Globus pallidus (tissue), 1 donor: Measurements from ENCODE around the gene RNF126.
"Not testable (repeated sequence)": the region's sequence is repeated elsewhere in the genome, so short reads cannot be mapped to it uniquely, and the experiment has no call there.

Experiments
- DNase-seq: peaks from one replicate; pipeline ENCODE4 v3.0.0-alpha.2; 2015; ENCODE audit warnings: low spot score

RNF126 gene

DNA sequence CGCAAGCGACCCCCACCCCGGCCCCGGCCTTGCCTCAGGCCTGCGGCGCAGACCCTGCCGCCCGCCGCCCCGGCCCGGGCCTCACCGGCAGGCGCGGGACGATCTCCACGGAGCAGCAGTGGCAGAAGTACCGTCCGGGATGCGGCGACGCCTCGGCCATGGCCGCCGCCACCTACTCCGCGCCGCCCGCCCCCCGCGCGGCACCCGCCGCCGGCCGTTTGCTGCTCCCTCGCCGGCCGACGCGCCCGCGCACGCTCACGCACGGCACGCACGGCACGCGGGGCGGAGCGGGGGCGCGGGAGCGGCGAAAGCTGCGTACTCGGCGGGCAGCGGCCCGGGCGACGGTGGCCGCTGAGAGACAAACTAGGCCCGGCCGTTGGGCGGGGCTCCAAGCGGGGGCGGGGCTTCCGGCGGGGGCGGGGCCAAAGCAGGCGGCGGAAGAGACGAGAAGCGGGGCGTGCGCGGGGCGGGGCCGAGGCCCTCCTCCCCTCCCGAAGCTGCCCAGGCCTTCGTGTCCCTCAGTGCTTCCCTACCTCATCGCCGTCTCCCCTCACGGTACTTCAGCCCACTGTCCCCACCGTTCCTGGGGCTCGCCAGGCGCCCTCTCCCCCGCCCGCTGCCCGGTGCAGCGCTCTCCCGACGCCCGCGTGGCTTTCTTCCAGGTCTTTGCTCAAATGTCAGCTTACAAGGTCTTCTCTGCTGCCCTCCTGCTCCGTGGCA lies at the start of gene RNF126:
TSS of gene RNF126 (minus strand) at position 253 of the 720 bp plus-strand sequence. CDS start at position 160, 93 bp downstream.
- DNase-seq = peak; percentile 88

DNA sequence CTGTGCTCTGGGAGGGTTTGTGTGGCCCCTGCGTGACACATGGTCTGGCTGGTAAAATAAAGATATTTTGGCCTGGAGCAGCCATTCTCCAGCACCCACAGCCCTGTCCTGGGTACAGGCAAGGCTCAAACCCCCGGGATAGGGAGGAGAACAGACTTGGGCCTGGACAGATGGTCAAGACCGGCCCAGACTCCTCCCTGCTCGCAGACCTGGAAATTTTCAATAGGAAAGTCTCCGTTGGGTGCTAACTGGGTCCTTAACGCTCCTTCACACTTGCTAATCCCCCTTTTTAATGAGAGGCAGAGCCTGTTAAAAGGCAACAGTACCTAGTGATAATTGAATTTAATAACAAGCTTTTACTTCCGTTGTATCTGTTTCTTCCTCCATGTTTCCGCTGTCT lies 48.2 kb upstream of the RNF126 start:
- DNase-seq = no peak

DNA sequence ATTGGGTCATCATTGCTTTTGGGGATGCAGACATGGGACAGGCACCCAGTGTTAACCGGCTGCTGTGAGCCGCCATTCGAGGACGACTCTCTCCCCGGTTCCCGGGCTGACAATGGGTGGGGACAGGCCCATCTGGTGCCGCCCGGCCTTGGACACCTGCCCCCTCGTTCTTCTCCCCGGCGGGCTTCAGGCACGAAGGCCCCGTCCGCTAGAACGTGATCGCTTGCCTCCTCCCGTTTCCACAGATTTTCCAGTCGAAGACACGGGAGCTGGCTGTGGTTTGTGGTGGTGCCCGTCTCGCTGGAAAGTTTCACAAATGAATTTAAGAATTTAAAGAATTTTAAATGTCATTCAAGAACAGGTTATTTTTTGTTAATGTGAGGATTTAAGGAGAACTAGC lies 47.8 kb upstream of the RNF126 start:
- DNase-seq = no peak

DNA sequence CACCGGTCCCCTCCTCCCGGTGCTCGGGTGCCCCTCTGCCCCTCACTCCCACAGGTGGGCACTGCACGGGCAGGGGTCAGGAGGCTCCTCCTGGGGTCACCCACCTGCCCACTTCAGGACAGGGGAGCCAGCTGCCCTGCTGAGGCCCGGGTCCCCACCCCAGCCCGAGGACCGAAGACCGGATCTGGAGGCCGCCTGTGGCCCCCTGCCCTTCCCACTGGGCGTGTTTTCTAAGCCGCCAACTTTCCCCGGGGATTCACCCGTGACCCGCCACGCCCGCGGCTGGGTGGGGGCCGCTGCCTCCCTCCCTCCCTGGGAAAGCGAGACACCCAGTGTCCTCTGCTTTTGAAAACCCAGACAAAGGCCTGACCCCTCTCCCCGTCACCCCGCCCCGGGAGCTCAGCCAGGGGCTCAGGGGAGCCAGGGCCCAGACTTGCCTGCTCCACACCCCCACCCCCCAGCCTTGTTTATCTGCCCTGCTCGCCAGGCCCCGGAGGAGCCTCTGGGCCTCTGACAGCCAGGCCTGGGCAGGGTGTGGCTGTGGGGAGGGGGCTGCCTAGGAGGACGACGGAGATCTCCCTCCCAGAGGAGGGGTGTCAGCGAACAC lies 47.1 kb upstream of the RNF126 start:
- DNase-seq = peak; percentile 51

DNA sequence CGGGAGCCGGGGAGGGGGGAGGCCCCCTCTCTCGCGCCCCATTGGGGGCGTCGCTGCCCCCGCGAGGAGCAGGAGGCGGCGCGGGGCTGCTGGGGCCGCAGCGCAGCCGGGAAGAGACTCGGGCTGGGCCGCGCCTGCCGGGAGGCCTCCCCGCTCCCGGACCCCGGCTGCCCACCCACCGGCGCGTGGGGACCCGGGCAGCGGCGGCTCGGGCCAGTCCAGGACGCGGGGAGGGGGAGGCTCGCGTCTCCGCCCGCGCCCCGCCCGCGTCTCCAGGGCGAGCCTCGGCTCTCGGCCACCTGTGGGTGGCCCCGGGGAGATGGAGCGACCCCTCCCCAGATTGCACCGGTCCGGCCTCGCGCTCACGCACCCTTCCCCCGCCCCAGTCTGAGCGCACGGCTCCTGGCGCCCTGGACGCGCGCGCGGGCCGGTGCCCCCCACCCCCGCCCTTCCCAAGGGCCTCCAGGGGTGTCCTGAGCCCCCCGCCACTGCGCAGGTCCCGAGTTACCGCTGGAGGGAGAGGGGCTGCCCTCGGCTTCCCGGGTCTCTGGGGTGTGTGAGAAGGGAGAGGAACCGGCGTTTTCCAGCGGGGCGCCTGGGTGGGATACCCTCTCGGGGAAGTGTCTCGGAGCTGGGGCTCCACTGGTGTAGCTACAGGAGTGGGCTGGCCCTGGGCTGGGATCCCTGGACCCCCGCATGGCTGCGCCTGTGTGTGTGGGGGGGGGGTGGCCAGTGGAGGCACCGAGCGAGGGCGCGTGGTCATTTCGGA lies 46.4 kb upstream of the RNF126 start:
- no peak for DNase-seq

DNA sequence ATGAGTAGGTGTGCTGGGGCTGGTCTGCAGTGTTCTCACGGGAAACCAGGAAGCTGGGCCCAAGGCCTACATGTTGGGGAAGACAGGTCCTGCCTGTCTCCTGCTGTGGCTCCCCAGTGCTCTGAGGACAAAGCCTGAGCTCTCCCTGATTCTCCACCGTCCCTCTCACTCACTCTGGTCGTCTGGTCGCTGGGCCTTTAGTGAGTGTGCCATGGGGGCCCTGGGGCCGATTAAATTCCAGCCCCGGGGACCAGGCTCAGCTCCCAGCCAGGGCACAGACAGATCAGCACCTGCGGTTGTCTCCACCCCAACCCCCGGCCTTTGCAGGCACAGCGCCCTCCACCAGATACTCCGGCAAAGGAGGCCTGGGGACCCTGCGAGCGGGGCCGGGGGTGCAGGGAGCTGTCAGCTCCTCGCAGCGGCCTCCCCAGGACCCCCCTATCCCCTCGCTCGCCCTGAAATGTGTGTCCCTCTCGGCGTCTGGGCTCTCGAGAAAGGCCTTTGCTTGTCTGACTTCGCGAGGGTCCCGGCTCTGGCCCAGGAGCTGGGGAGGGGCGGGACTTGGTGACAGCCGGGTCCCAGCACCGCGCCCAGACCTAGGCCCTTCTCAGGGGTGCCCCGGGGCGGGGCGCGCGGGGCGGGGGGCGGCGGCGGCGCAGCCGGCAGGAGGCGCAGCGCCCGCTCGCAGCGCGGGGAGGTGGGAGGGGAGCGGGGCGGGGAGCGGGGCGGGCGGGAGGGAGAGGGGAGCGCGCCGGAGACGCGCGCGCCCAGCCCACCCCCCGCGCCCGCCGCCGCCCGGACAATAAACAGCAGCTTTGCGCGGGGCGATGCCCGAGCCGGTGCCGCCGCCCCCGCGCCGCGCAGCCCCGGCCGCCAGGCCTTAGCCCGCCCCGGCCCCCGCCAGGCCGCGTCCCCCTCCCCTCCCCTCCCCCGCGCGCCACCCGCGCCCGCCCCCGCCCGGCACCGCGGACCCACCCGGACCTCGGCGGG lies 45.4 kb upstream of the RNF126 start, which contains the start of gene PALM:
TSS of gene PALM (plus strand) at position 782 of the 990 bp plus-strand sequence. CDS start 212 bp downstream, outside the sequence.
- DNase-seq = no peak

DNA sequence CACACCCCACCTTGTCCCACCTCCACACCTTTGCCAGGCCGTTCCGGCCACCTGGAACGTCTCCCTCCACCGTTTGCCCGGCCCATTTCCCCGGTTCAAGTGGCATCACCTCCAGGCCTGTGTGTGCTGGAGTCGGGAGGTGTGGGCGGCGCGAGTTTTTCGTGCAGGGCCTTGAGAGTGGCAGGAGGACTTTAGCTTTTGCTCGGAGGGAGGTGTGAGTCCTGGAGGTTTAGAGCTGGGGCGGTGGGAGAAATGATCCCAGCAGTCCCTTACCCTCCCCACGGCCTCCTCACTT lies 41.4 kb upstream of the RNF126 start:
- DNase-seq = no peak

DNA sequence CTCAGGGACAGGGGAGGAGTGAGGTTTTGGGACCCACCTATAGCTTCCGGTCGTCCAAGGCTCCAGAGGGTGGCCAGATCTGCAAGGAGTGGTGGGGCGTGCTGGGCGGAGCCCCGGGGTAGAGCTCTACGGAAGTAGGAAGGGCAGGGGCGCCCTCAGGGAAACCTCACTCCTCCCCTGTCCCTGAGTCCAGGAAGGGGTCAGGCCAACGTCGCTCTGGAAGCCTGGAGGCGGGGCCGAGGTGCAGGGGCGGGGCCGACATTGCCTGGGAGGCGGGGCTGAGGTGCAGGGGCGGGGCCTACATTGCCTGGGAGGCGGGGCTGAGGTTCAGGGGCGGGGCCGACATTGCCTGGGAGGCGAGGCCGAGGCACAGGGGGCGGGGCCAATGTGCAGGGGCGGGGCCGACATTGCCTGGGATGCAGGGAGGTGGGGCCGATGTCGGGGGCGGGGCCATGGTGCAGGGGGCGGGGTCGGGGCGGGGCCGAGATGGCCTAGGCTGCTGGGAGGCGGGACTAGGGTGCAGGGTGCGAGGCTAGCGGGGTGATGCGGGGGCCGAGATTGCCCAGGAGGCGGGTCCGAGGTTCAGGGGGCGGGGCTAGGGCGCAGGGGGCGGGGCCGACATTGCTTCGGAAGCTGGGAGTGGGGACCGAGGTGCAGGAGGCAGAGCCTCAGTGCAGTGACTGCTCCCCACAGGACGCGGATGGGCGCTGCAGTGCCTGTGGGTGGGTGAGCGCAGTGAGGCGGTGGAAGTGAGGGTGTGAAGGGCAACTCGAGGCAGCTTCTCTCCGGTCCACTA lies 40.8 kb upstream of the RNF126 start:
- DNase-seq = no peak

DNA sequence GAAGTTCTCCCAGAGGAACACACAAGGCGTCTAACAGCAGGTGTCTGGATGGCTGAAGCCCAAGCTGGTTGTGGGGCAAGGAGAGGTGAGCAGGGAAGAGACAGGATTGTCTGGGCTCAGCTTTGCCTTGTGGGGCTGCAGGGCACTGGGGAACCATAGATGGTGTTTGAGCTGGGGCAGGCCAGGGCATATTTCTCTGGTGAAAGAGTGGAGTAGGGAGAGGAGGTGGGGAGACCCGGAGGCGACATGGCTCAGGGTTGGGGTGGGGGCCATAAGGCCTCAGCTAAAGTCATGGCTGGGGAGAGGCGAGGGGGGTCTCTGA lies 40.3 kb upstream of the RNF126 start:
- DNase-seq = no peak

DNA sequence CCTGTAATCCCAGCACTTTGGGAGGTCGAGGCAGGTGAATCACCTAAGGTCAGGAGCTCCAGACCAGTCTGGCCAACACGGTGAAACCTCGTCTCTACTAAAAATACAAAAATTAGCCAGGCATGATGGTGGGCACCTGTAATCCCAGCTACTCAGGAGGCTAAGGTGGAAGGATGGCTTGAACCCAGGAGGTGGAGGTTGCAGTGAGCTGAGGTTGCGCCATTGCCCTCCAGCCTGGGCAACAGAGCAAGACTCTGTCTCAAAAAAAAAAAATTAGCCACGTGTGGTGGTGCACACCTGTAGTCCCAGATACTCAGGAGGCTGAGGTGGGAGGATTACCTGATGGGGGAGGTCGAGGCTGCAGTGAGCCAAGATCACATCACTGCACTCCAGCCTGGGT lies 39.8 kb upstream of the RNF126 start:
- DNase-seq = not testable (repeated sequence)

DNA sequence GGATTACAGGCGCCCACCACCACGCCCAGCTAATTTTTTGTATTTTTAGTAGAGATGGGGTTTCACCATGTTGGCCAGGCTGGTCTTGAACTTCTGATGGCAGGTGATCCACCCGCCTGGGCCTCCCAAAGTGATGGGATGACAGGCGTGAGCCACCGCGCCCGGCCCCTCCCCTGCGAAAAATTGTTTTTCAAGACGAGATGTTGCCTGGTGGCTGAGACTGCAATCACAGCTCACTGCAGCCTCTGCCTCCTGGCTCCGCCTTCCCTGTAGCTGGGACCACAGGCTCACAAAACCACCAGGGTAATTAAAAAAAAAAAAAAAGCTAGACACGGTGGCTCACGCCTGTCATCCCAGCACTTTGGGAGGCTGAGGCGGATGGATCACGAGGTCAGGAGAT lies 36.9 kb upstream of the RNF126 start:
- DNase-seq = not testable (repeated sequence)

DNA sequence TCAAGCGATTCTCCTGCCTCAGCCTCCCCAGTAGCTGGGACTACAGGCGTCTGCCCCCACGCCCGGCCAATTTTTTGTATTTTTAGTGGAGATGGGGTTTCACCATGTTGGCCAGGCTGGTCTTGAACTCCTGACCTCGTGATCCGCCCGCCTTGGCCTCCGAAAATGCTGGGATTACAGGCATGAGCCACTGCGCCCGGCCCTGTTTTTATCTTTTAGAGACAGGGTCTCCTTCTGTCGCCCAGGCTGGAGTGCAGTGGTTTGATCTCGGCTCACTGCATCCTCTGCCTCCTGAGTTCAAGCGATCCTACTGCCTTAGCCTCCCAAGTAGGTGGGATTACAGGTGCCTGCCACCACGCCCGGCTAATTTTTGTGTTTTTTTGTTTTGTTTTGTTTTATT lies 35.5 kb upstream of the RNF126 start:
- DNase-seq = not testable (repeated sequence)

DNA sequence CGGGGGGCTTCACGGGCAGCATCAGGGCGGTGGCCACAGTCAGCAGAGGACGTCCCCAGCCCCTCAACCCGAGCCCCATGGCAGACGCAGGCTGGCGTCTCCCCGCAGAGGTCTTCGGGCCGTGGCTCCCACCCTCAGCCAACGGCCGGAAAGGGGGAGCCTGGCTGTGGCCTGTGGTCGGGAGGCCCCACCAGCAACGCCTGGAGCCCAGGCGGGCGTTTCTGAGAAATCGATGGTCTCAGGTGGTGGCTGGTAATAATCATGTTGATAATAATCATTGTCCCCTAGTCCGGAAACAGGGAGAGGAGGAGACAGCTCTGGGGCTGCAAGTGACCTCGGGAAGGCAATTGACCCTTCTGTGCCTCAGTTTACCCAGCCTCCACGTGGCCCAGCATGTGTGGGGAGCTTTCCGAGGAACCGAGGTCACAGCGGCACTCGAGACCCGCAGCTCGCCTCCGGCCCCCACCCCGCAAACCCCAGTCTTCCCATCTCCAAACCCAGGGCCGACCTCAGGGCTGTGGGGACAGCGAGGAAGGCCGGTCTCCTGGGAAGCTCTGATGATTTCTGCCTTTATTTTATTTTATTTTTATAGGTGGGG lies 32.4 kb upstream of the RNF126 start, which contains the start of gene PRSS57:
TSS of gene PRSS57 (minus strand) at position 101 of the 598 bp plus-strand sequence. CDS start at position 79, 22 bp downstream.
- DNase-seq = no peak

DNA sequence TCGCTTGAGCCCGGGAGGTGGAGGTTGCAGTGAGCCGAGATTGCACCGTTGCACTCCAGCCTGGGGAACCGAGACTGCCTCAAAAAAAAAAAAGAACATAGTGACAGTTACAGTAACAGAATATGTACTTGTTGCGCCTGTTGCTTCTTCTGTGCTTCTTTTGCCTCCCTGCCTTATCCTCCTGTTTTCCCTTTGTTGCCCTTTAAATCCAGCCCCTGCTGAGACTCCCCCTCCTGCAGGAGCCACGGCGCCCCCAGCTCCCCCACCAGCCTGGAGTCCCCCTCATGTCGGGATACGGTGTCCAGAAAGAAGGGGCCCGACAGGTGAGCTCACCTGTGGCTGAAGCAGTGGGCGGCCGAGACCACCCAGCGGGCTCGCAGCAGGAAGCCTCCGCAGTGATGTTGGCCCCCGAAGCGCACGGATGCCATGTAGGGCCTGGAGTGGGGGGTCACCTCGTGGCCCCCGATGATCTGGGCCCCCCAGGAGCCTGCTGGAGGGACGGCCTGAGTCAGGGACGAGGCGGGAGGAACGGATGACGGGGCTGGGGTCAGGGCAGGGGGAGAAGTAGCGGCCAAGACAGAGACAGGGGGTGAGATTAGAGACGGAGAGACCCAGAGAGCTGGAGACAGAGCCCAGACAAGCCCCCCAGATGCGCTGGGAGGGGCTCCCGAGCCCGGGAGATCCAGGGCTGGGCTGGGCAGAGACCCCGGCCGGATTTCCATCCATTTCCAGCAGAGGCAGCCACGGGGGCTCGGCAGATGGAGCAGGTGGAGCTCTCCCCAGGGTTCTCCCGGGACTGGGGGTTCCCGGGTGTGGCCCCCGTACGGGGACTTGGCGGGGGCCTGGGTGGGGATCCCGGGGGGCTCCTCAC lies 31.7 kb upstream of the RNF126 start:
- DNase-seq = no peak

DNA sequence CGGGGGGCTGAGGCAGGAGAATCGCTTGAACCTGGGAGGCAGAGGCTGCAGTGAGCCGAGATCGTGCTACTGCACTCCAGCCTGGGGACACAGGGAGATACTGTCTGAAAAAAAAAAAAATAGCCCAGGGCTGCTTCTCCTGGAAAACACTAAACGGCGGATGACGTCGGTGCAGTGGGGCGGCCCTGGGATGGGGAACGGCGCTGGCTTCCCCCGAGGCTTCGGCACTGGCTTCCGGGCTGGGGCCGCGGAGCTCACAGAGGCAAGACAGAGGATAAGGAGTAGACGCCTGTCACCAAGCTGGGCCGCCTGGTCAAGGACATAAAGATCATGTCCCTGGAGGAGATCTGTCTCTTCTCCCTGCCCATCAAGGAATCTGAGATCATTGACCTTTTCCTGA lies 27.2 kb upstream of the RNF126 start:
- DNase-seq = no peak

DNA sequence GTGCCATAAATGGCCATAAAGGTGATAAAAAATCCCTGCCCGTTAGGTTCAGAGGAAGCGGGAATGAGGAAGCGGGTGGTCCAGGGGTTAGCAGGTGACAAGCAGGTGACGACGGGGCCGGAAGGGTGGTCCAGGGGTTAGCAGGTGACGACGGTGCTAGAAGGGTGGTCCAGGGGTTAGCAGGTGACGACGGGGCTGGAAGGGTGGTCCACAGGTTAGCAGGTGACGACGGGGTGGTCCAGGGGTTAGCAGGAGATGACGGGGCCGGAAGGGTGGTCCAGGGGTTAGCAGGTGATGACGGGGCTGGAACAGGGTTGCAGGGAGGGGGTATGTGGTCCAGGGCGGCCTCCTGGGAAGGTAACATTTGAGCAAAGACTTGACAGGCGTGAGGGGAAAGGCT lies 26.0 kb upstream of the RNF126 start:
- no peak for DNase-seq

DNA sequence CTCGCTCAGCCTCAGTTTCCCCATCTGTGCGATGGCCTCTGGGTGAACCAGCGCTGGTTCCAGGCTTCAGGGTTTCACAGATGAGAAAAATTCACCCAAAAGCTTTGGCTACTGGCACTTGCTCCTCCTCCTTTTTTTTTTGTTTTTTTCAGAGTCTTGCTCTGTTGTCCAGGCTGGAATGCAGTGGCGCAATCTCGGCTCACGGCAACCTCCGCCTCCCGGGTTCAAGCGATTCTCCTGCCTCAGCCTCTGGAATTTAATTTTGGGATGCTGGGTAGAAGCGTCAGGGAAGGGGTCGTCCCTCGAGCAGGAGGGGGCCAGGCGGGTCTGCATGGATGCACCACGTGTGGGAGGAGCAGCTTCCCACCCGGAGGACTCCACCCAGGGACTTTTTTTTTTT lies 25.2 kb upstream of the RNF126 start:
- no peak for DNase-seq

DNA sequence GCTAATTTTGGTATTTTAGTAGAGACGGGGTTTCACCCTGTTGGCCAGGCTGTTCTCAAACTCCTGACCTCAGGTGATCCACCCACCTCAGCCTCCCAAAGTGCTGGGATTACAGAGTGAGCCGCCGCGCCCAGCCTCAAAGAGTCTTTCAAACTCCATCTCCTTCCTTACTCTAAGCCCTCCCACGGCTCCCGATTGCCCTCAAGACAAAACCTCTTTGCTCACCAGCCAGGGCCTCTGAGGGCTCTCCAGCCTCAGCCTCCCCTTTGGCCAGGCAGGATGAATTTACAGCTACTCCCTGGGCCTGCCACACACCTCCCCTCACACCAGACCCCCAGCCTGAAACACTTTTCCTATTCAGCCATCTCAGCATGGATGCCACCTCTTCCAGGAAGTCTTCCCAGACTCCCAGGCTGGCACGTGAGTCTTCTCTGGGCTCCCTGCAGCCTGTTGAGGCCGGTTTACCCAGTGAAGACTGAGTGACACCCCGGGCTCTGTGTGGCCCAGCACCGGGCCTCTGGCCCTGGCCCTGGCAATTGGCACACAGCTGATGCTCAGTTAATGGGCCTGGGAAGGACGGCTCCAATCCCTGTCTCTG lies 24.7 kb upstream of the RNF126 start:
- DNase-seq = no peak

DNA sequence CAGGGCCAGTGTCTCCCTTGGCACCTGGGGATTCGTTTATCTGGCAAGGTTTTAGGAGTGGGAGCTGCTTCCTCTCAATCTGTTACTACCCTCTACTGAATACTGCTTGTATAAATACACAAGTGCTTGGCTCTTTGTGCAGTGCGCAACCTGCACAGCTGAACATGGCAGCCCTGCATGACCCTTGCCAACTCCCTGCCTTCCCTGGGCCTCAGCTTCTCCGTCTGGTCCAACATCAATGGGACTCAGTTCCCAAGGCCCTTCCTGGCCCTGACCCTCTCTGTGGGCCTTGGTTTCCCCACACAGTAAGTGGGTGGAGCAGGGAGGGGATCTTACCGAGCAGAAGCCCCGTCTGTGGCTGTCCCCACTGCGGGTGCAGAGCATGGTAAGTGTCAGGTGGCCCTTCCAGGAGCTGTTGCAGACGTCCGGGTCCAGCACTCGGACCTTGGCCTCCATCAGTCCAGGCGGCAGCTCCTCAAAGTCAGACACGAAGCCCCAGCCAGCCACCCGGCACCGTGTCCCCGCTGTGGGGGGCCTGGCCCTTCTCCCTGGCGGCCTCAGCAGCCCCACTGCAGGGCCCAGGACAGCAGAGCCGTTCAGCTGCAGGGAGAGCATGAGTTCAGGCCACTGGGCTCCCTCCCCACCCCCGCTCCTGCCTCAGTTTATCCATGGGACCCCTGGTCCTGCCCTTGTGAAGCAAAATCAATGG lies 23.7 kb upstream of the RNF126 start:
- DNase-seq = no peak
